Measurements from ENCODE around the gene UBIAD1. TPM values are rescaled to one million over a fixed set of nuclear protein-coding genes. Genes with fewer than 3 reads are reported as not detected.

UBIAD1 gene
- total RNA-seq, 3 donors from 2014 or later (not counting 1 experiment from before 2014, with no cell fraction given): 21.2 to 22.1 (median 21.7) TPM

DNA sequence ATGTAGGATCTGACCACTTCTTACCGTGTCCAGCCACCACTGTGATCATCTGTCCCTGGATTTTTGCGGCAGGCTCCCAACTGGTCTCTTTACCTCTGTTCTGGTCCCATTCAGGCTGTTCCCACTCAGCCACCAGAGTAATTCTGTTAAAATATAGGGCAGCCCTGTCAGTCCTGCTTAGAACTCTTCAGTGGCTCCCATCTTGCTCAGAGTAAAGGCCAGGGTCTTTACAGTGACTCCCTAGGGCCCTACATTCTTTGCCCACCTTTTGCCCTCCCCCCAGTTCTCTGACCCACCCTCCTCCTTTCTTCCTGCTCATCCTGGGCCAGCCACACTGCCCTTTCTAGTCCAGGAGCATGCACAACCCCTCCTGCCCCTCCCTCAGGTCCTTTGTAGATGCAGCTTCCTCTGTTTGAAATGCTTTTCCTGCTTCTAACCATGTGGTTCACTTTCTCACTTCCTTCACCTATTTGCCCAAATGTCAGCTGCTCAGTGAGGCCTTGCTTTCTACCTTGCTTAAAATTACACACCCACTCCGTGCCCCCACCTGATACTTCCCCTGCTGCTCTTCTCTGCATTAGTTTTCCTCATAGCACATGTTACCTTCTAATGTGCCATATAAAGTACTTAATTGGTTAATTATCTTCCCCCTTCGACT lies 7.8 kb downstream of the UBIAD1 start:
- Mint-ChIP-seq H3K9me3 (no peaks in the 10 kb centered on the region), H3K27ac (peak overlapping the region; percentile 14 to 64), H3K4me1 (peaks cover 26 to 43% of the 10 kb centered on the region in 2 donors), H3K4me3 (no peak overlapping the region), H3K36me3 (no peaks in the 10 kb centered on the region), H3K27me3 (ENCODE audit: low read depth in 2 of 2) (no peaks in the 10 kb centered on the region)
- no peak for ATAC-seq
- no peaks in the 10 kb centered on the region for H3K9me3 ChIP-seq (ENCODE audit: control insufficient read depth, insufficient read depth, low read length)
- H3K27ac ChIP-seq (ENCODE audit: low read length): no peak overlapping the region
- H3K4me3 ChIP-seq (ENCODE audit: low read length): no peak overlapping the region
- 67% methylated on average over 3 of the region's 4 CpGs for WGBS (ENCODE audit: insufficient coverage)
- H3K27me3 ChIP-seq (ENCODE audit: control insufficient read depth, insufficient read depth, low read length): no peaks in the 10 kb centered on the region
- intact Hi-C loops (cut with micrococcal nuclease): no loop called here
- H3K4me1 ChIP-seq (ENCODE audit: control insufficient read depth, insufficient read depth, low read length): peaks cover 13% of the 10 kb centered on the region
- H3K36me3 ChIP-seq (ENCODE audit: control insufficient read depth, insufficient read depth, low read length): peaks cover 18% of the 10 kb centered on the region
- TF ChIP-seq, protein P1, sequence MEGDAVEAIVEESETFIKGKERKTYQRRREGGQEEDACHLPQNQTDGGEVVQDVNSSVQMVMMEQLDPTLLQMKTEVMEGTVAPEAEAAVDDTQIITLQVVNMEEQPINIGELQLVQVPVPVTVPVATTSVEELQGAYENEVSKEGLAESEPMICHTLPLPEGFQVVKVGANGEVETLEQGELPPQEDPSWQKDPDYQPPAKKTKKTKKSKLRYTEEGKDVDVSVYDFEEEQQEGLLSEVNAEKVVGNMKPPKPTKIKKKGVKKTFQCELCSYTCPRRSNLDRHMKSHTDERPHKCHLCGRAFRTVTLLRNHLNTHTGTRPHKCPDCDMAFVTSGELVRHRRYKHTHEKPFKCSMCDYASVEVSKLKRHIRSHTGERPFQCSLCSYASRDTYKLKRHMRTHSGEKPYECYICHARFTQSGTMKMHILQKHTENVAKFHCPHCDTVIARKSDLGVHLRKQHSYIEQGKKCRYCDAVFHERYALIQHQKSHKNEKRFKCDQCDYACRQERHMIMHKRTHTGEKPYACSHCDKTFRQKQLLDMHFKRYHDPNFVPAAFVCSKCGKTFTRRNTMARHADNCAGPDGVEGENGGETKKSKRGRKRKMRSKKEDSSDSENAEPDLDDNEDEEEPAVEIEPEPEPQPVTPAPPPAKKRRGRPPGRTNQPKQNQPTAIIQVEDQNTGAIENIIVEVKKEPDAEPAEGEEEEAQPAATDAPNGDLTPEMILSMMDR (IDR thresholded peaks at IDR 0.05): no peak
- DNase-seq: peak in 1 of 2 donors; percentile 58

DNA sequence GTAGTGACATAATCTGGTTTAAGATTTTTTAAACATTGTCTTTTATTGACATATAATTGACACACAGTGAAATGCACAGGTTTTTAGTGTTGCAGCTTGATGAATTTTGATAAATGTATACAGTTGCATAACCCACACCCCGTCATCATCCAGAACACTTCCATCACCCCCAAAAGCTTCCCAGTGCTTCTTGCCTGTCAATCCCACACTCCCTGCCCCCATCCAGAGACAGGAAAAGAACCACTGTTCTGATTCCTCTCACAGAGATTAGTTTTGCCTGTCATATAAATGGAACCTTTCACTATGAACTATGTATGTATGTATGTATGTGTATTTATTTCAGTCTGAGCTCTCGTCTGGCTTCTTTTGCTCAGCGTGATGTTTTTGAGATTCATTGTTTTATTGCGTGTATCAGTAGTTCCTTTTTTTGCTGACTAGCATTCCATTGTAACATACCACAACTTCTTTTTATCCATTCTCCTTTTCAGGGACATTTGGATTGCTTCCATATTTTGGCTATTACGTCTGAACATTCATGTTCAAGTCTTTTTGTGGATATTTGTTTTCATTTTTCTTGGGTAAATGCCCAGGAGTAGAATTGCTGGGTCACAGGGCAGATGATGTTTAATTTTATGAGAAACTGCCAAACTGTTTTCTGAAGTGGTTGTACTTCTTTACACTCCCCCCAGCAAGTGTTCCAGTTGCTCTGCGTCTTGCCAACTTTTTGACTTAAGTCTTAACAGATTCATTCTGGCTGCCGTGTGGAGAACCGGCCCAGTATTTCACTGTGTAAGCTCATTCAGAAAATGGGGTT lies 8.7 kb downstream of the UBIAD1 start:
- TF ChIP-seq, protein P1 (IDR thresholded peaks at IDR 0.05): no peak
- H3K27me3 Mint-ChIP-seq (ENCODE audit: low read depth in 2 of 2): no peaks in the 10 kb centered on the region
- no peak for DNase-seq
- H3K36me3 Mint-ChIP-seq: no peaks in the 10 kb centered on the region
- peak overlapping the region; percentile 14 to 64 for H3K27ac Mint-ChIP-seq
- Histone ChIP-seq H3K27ac (ENCODE audit: low read length) (no peak overlapping the region), H3K27me3 (ENCODE audit: control insufficient read depth, insufficient read depth, low read length) (no peaks in the 10 kb centered on the region), H3K4me1 (ENCODE audit: control insufficient read depth, insufficient read depth, low read length) (peaks cover 10% of the 10 kb centered on the region), H3K4me3 (ENCODE audit: low read length) (no peak overlapping the region), H3K36me3 (ENCODE audit: control insufficient read depth, insufficient read depth, low read length) (peaks cover 24% of the 10 kb centered on the region), H3K9me3 (ENCODE audit: control insufficient read depth, insufficient read depth, low read length) (no peaks in the 10 kb centered on the region)
- H3K9me3 Mint-ChIP-seq: no peaks in the 10 kb centered on the region
- H3K4me1 Mint-ChIP-seq: peaks cover 22 to 41% of the 10 kb centered on the region in 2 donors
- intact Hi-C loops (cut with micrococcal nuclease): no loop called here
- WGBS (ENCODE audit: insufficient coverage): 94% methylated on average over 7 of the region's 8 CpGs
- no peak for ATAC-seq
- no peak overlapping the region for H3K4me3 Mint-ChIP-seq

DNA sequence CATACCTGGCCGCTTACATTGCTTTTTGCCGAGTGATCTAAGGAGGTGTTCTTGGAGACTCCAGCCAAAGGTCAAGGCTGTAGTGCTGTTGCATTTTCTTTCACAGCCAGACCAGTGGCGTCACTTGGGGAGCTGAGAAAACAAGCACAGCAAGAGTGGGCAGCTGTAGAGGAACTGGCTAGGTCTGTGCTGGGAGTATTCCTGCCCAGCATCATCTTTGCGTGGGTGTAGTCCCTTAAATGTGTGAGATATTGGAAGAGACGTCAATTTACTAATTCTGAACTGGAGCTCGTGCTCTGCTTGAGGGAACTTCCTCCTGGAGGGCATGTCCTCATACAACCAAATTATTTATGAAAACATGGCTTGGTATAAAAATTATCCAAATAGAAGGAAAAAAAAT lies 10.2 kb downstream of the UBIAD1 start:
- Histone ChIP-seq H3K4me3 (ENCODE audit: low read length) (no peak overlapping the region), H3K4me1 (ENCODE audit: control insufficient read depth, insufficient read depth, low read length) (peaks cover 10% of the 10 kb centered on the region), H3K9me3 (ENCODE audit: control insufficient read depth, insufficient read depth, low read length) (no peaks in the 10 kb centered on the region), H3K27me3 (ENCODE audit: control insufficient read depth, insufficient read depth, low read length) (no peaks in the 10 kb centered on the region), H3K27ac (ENCODE audit: low read length) (no peak overlapping the region), H3K36me3 (ENCODE audit: control insufficient read depth, insufficient read depth, low read length) (peaks cover 30% of the 10 kb centered on the region)
- H3K27me3 Mint-ChIP-seq (ENCODE audit: low read depth in 2 of 2): no peaks in the 10 kb centered on the region
- H3K9me3 Mint-ChIP-seq: no peaks in the 10 kb centered on the region
- TF ChIP-seq, protein P1 (IDR thresholded peaks at IDR 0.05): no peak
- H3K36me3 Mint-ChIP-seq: no peaks in the 10 kb centered on the region
- no peak overlapping the region for H3K4me3 Mint-ChIP-seq
- H3K27ac Mint-ChIP-seq: no peak overlapping the region
- ATAC-seq (no peak), DNase-seq (no peak)
- peaks cover 18 to 41% of the 10 kb centered on the region in 2 donors for H3K4me1 Mint-ChIP-seq
- 96% methylated on average over 4 of the region's 6 CpGs for WGBS (ENCODE audit: insufficient coverage)
- intact Hi-C loops (cut with micrococcal nuclease): no loop called here

All from natural killer cell (primary cell).